Esophagus squamous epithelium (tissue), 4 donors: ENCODE data around the gene PSMD12.

ENCODE experiments used
- POLR2A ChIP-seq, 4 donors: fragments of 450-650 bp; IDR thresholded peaks; one replicate each; pipeline ENCODE4 v1.6.1; 2017; ENCODE audit warnings: antibody characterized with exemption in 4 of 4, mild to moderate bottlenecking in 4 of 4, moderate library complexity in 3 of 4
- TF ChIP-seq, protein P1 (sequence below), 6 experiments: fragments of 450-650 bp in 4 of 6; fragments of 200-600 bp in 2 of 6; sonication (generic) in 2 of 6; IDR thresholded peaks; one replicate each; pipeline ENCODE4 v1.5.1; 2016 to 2019; ENCODE audit warnings: antibody characterized with exemption in 6 of 6, mild to moderate bottlenecking in 4 of 6, moderate library complexity in 4 of 6

DNA sequence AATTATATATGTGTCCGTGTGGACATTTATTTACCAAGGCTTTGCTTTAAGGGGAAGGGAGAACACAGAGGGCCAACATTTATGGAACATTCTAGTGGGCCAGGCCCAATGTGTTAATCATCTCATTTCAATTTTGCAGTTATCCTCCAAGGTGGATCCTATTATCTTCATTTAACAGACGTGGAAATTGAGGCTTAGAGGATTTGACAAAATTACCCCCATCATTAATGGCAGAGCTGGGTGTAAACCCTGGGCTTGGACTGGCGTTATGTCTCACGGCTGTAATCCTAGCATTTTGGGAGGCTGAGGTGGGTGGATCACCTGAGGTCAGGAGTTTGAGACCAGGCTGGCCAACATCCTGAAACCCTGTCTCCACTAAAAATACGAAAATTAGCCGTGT is 37.1 kb upstream of the PSMD12 start:
- no peak for TF ChIP-seq POLR2A (IDR thresholded peaks at IDR 0.05)
- TF ChIP-seq, protein P1, sequence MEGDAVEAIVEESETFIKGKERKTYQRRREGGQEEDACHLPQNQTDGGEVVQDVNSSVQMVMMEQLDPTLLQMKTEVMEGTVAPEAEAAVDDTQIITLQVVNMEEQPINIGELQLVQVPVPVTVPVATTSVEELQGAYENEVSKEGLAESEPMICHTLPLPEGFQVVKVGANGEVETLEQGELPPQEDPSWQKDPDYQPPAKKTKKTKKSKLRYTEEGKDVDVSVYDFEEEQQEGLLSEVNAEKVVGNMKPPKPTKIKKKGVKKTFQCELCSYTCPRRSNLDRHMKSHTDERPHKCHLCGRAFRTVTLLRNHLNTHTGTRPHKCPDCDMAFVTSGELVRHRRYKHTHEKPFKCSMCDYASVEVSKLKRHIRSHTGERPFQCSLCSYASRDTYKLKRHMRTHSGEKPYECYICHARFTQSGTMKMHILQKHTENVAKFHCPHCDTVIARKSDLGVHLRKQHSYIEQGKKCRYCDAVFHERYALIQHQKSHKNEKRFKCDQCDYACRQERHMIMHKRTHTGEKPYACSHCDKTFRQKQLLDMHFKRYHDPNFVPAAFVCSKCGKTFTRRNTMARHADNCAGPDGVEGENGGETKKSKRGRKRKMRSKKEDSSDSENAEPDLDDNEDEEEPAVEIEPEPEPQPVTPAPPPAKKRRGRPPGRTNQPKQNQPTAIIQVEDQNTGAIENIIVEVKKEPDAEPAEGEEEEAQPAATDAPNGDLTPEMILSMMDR (IDR thresholded peaks at IDR 0.05) = no peak
